ENCODE measurements around the gene HOXD11. TPM values are rescaled to one million over a fixed set of nuclear protein-coding genes. Genes with fewer than 3 reads are reported as not detected.

HOXD11 gene
- total and polyA plus RNA-seq, 4 donors, result 0.29 TPM; not detected in 3

DNA sequence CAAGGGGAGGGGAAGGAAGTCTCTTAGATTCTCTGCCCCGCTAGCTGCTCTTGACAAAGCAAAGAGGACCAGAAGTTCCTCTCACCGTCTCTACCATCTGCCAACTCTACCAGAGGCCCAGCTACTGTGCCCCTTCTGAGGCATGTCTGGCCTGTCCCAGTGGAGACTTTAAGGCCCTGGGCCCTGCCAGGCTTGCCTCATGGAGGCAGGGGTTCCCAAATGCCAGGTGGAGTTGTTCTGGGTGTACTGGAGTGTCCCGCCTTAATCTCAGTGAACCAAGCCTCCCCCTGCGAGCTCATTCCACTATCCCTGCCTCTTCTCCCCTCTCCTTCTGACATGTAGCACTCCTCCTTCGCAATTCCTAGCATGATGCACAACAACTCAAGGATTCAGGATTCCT is 5.2 kb upstream of the HOXD11 start:
- DNase-seq, result peak in 1 of 2 donors; percentile 8
- Histone ChIP-seq H3K27me3 (ENCODE audit: control insufficient read depth in 1 of 2, insufficient read depth in 2 of 2, low read length in 1 of 2) (peaks cover 0 to 5% of the 10 kb centered on the region in 2 donors), H3K27ac (ENCODE audit: low read depth in 1 of 2, low read length in 2 of 2) (no peak overlapping the region), H3K36me3 (ENCODE audit: control insufficient read depth in 1 of 2, insufficient read depth in 2 of 2, low read length in 1 of 2) (no peaks in the 10 kb centered on the region), H3K4me3 (ENCODE audit: low read length in 2 of 2) (no peak overlapping the region), H3K9me3 (ENCODE audit: control insufficient read depth, low read length) (no peaks in the 10 kb centered on the region), H3K4me1 (ENCODE audit: control insufficient read depth in 1 of 2, insufficient read depth in 2 of 2, low read length in 2 of 2) (no peaks in the 10 kb centered on the region)
- intact Hi-C loops (cut with DNase I), result no loop called here
- WGBS, 2 donors, result 83% methylated on average over 5 of the region's 5 CpGs
- ATAC-seq (ENCODE audit: low FRiP score), result no peak

DNA sequence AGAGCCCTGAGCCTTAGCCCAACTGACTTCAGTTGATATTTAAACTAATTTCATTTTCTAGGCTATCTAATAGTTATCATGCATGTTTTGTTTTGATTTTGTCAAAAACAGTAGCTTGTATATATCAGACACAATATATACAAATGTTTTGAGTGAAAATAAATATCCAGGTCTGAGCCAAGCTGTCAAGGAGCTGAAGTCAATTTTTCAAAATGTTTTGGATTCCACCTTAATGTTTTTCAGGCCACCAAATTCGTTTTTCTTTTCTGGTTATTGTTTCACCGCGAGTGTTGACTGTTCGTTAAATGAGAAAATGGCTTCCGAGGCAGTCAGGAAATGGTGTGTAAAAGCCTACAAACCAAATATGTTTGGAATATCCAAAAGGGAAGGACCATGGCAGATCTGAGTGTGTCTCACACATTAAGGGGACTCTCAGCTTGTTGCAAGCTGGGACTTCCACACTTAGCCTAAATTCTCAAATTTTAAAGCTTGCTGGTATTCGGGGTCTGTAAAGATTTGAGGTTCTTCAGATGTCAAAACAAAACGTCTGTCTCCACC is 4.7 kb upstream of the HOXD11 start:
- H3K27ac ChIP-seq (ENCODE audit: low read depth in 1 of 2, low read length in 2 of 2), result no peak overlapping the region
- H3K36me3 ChIP-seq (ENCODE audit: control insufficient read depth in 1 of 2, insufficient read depth in 2 of 2, low read length in 1 of 2), result no peaks in the 10 kb centered on the region
- WGBS, 2 donors, result 60 to 62% methylated on average over 7 of the region's 7 CpGs
- H3K4me3 ChIP-seq (ENCODE audit: low read length in 2 of 2), result no peak overlapping the region
- no peaks in the 10 kb centered on the region for H3K9me3 ChIP-seq (ENCODE audit: control insufficient read depth, low read length)
- peaks cover 0 to 7% of the 10 kb centered on the region in 2 donors for H3K27me3 ChIP-seq (ENCODE audit: control insufficient read depth in 1 of 2, insufficient read depth in 2 of 2, low read length in 1 of 2)
- intact Hi-C loops (cut with DNase I), result no loop called here
- ATAC-seq (ENCODE audit: low FRiP score) (no peak), DNase-seq (no peak)
- H3K4me1 ChIP-seq (ENCODE audit: control insufficient read depth in 1 of 2, insufficient read depth in 2 of 2, low read length in 2 of 2), result no peaks in the 10 kb centered on the region

DNA sequence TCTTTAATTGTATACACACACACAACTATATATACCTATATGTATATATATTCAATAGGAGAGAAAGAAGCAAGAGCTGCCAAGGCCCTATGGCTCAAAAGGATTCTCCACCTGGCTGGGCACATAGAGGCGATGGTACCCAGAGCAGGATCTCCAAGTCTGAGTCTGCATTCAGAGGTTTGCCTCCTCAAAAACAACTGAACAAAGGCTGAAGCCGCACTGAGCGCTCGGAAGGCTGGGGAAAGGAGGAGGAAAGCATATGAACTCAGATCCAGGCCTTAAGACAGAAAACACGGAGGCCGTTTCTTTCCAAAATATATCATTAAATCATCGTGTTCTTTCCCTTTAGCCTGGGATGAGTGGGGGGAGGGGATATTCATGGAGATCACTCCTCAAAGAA is 3.9 kb upstream of the HOXD11 start:
- Histone ChIP-seq H3K27me3 (ENCODE audit: control insufficient read depth in 1 of 2, insufficient read depth in 2 of 2, low read length in 1 of 2) (peaks cover 0 to 7% of the 10 kb centered on the region in 2 donors), H3K27ac (ENCODE audit: low read depth in 1 of 2, low read length in 2 of 2) (no peak overlapping the region), H3K9me3 (ENCODE audit: control insufficient read depth, low read length) (no peaks in the 10 kb centered on the region), H3K36me3 (ENCODE audit: control insufficient read depth in 1 of 2, insufficient read depth in 2 of 2, low read length in 1 of 2) (no peaks in the 10 kb centered on the region), H3K4me1 (ENCODE audit: control insufficient read depth in 1 of 2, insufficient read depth in 2 of 2, low read length in 2 of 2) (no peaks in the 10 kb centered on the region), H3K4me3 (ENCODE audit: low read length in 2 of 2) (no peak overlapping the region)
- WGBS, 2 donors, result 73 to 76% methylated on average over 7 of the region's 7 CpGs
- intact Hi-C loops (cut with DNase I), result no loop called here
- no peak for ATAC-seq (ENCODE audit: low FRiP score)
- DNase-seq, result no peak

- no peak for ATAC-seq (ENCODE audit: low FRiP score)
- WGBS, 2 donors, result 20 to 22% methylated on average over 17 of the region's 17 CpGs
- H3K27me3 ChIP-seq (ENCODE audit: control insufficient read depth in 1 of 2, insufficient read depth in 2 of 2, low read length in 1 of 2), result peaks cover 0 to 7% of the 10 kb centered on the region in 2 donors
- H3K4me1 ChIP-seq (ENCODE audit: control insufficient read depth in 1 of 2, insufficient read depth in 2 of 2, low read length in 2 of 2), result no peaks in the 10 kb centered on the region
- H3K36me3 ChIP-seq (ENCODE audit: control insufficient read depth in 1 of 2, insufficient read depth in 2 of 2, low read length in 1 of 2), result no peaks in the 10 kb centered on the region
- peak in 1 of 2 donors; percentile 17 for DNase-seq
- H3K27ac ChIP-seq (ENCODE audit: low read depth in 1 of 2, low read length in 2 of 2), result no peak overlapping the region
- intact Hi-C loops (cut with DNase I), result no loop called here
- H3K4me3 ChIP-seq (ENCODE audit: low read length in 2 of 2), result no peak overlapping the region
- H3K9me3 ChIP-seq (ENCODE audit: control insufficient read depth, low read length), result no peaks in the 10 kb centered on the region
Observed at GRCh38 chr2:176103742-176104315, 3.3 kb upstream of the HOXD11 start.

- no peaks in the 10 kb centered on the region for H3K4me1 ChIP-seq (ENCODE audit: control insufficient read depth in 1 of 2, insufficient read depth in 2 of 2, low read length in 2 of 2)
Observed at GRCh38 chr2:176104316-176105077, 2.6 kb upstream of the HOXD11 start.

DNA sequence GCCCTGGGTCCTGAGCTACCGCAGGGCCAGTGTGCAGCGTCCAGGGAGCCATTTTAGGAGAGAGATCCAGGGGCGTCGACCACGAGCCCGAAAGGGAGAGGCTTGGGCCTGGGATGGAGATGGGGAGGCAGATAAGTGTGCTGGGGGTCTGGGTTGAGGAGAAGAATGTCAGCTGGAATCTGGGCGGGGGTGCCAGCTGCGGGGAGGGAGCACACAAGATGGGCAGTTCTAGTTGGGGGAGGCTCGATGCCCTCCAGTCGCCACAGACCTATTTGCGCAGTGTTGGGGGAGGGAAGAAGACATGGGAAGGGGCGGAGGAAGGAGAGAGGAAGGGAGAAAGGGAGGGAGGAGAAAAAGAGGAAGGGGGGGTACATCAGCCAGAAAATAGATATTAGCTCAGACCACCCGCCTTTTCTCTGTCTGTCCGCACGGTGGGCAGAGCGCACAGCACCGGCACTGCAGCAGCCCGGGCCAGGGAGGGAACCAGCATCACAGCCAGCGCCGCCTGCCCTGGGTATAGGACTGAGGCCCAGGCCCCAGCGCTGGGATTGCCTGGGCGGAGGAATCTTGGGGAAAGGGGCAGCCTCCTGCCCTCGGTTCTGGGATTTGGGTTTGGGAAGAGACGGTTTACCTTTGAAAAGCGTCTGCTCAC is 1.9 kb upstream of the HOXD11 start:
- 11 to 13% methylated on average over 25 of the region's 25 CpGs for WGBS, 2 donors
- H3K9me3 ChIP-seq (ENCODE audit: control insufficient read depth, low read length), result no peaks in the 10 kb centered on the region
- no peak overlapping the region for H3K4me3 ChIP-seq (ENCODE audit: low read length in 2 of 2)
- no peak overlapping the region for H3K27ac ChIP-seq (ENCODE audit: low read depth in 1 of 2, low read length in 2 of 2)
- intact Hi-C loops (cut with DNase I), result no loop called here
- ATAC-seq (ENCODE audit: low FRiP score), result no peak
- peak in 1 of 2 donors; percentile 43 for DNase-seq
- peaks cover 0 to 7% of the 10 kb centered on the region in 2 donors for H3K27me3 ChIP-seq (ENCODE audit: control insufficient read depth in 1 of 2, insufficient read depth in 2 of 2, low read length in 1 of 2)
- H3K36me3 ChIP-seq (ENCODE audit: control insufficient read depth in 1 of 2, insufficient read depth in 2 of 2, low read length in 1 of 2), result no peaks in the 10 kb centered on the region
- H3K4me1 ChIP-seq (ENCODE audit: control insufficient read depth in 1 of 2, insufficient read depth in 2 of 2, low read length in 2 of 2), result no peaks in the 10 kb centered on the region

More at GRCh38 chr2:176104316-176105077, 2.6 kb upstream of the HOXD11 start:
- Histone ChIP-seq H3K4me3 (ENCODE audit: low read length in 2 of 2) (no peak overlapping the region), H3K36me3 (ENCODE audit: control insufficient read depth in 1 of 2, insufficient read depth in 2 of 2, low read length in 1 of 2) (no peaks in the 10 kb centered on the region), H3K27me3 (ENCODE audit: control insufficient read depth in 1 of 2, insufficient read depth in 2 of 2, low read length in 1 of 2) (peaks cover 0 to 7% of the 10 kb centered on the region in 2 donors), H3K9me3 (ENCODE audit: control insufficient read depth, low read length) (no peaks in the 10 kb centered on the region), H3K27ac (ENCODE audit: low read depth in 1 of 2, low read length in 2 of 2) (no peak overlapping the region)
- WGBS, 2 donors, result 5 to 6% methylated on average over 54 to 56 of the region's 56 CpGs
- intact Hi-C loops (cut with DNase I), result no loop called here
- DNase-seq, result peak in 1 of 2 donors; percentile 35
- peak; percentile 22 for ATAC-seq (ENCODE audit: low FRiP score)

- Histone ChIP-seq H3K4me3 (ENCODE audit: low read length in 2 of 2) (no peak overlapping the region), H3K36me3 (ENCODE audit: control insufficient read depth in 1 of 2, insufficient read depth in 2 of 2, low read length in 1 of 2) (no peaks in the 10 kb centered on the region), H3K27me3 (ENCODE audit: control insufficient read depth in 1 of 2, insufficient read depth in 2 of 2, low read length in 1 of 2) (peaks cover 0 to 7% of the 10 kb centered on the region in 2 donors), H3K27ac (ENCODE audit: low read depth in 1 of 2, low read length in 2 of 2) (no peak overlapping the region), H3K9me3 (ENCODE audit: control insufficient read depth, low read length) (no peaks in the 10 kb centered on the region), H3K4me1 (ENCODE audit: control insufficient read depth in 1 of 2, insufficient read depth in 2 of 2, low read length in 2 of 2) (no peaks in the 10 kb centered on the region)
- 21 to 24% methylated on average over 25 of the region's 25 CpGs for WGBS, 2 donors
- peak in 1 of 2 donors; percentile 24 for DNase-seq
- intact Hi-C loops (cut with DNase I), result no loop called here
- ATAC-seq (ENCODE audit: low FRiP score), result peak; percentile 3
Observed at GRCh38 chr2:176105730-176106580, 1.1 kb upstream of the HOXD11 start.

- peaks cover 0 to 7% of the 10 kb centered on the region in 2 donors for H3K27me3 ChIP-seq (ENCODE audit: control insufficient read depth in 1 of 2, insufficient read depth in 2 of 2, low read length in 1 of 2)
- H3K36me3 ChIP-seq (ENCODE audit: control insufficient read depth in 1 of 2, insufficient read depth in 2 of 2, low read length in 1 of 2), result no peaks in the 10 kb centered on the region
- H3K27ac ChIP-seq (ENCODE audit: low read depth in 1 of 2, low read length in 2 of 2), result no peak overlapping the region
- intact Hi-C loops (cut with DNase I), result no loop called here
- WGBS, 2 donors, result 2 to 3% methylated on average over 56 to 59 of the region's 59 CpGs
- DNase-seq (no peak), ATAC-seq (ENCODE audit: low FRiP score) (no peak)
- no peaks in the 10 kb centered on the region for H3K4me1 ChIP-seq (ENCODE audit: control insufficient read depth in 1 of 2, insufficient read depth in 2 of 2, low read length in 2 of 2)
- H3K9me3 ChIP-seq (ENCODE audit: control insufficient read depth, low read length), result no peaks in the 10 kb centered on the region
- H3K4me3 ChIP-seq (ENCODE audit: low read length in 2 of 2), result no peak overlapping the region
Observed at GRCh38 chr2:176107731-176108181, 676 bp downstream of the HOXD11 start.

Data from aorta (tissue), 5 donors.